ENCODE data around the gene KIF19. TPM values are rescaled to one million over a fixed set of nuclear protein-coding genes. Genes with fewer than 3 reads are reported as not detected.

Gene KIF19
- total RNA-seq, 1 experiment from 2014 or later = 0.15 TPM

GRCh38 chr17:74354123-74354522 is 28.1 kb downstream of the KIF19 start (continued):
- TF ChIP-seq ELF1 (IDR thresholded peaks at IDR 0.05; ENCODE audit: borderline replicate concordance, low read depth) = no peak
- TF ChIP-seq POLR2AphosphoS5 (IDR thresholded peaks at IDR 0.05; ENCODE audit: low read depth, low read length) = peak; percentile 46; the same call in 1 of the 2 replicates

- peak overlapping the region; percentile 58 for H3K4me2 ChIP-seq (ENCODE audit: low read length)
- no TSS peak for BruUV-seq (replicated peaks)
- peak; percentile 23 for ATAC-seq
Observed at GRCh38 chr17:74354561-74354960, 28.5 kb downstream of the KIF19 start.

More at GRCh38 chr17:74354561-74354960, 28.5 kb downstream of the KIF19 start:
- Histone ChIP-seq H3K27ac (ENCODE audit: low read depth, low read length) (no peak overlapping the region; the same call in 1 of the 2 replicates), H4K20me1 (ENCODE audit: insufficient read depth) (no peaks in the 10 kb centered on the region), H3K36me3 (ENCODE audit: control insufficient read depth in 1 of 2, insufficient read depth in 2 of 2, low read length in 2 of 2) (no peaks in the 10 kb centered on the region), H2AFZ (ENCODE audit: low read depth, low read length, poor library complexity, severe bottlenecking) (no peak overlapping the region), H3K9me3 (ENCODE audit: control insufficient read depth in 1 of 2, insufficient read depth in 1 of 2, low read depth in 1 of 2, low read length in 2 of 2) (no peaks in the 10 kb centered on the region), H3K4me1 (ENCODE audit: control insufficient read depth in 1 of 2, insufficient read depth in 2 of 2, low read length in 2 of 2) (peaks cover 7 to 14% of the 10 kb centered on the region in 2 experiments; a peak in 3 of 4 replicates), H3K9ac (ENCODE audit: low read length) (no peak overlapping the region), H3K27me3 (ENCODE audit: insufficient read depth, low read length) (no peaks in the 10 kb centered on the region), H3K79me2 (ENCODE audit: insufficient read depth, low read length) (no peaks in the 10 kb centered on the region), H3K9me2 (ENCODE audit: insufficient read depth) (no peaks in the 10 kb centered on the region), H3K4me3 (replicated peaks in 1 of 2; ENCODE audit: low read depth in 1 of 2, low read length in 2 of 2) (no peak overlapping the region)
- CTCF ChIA-PET = no interaction called here
- TF ChIP-seq FOSL1 (IDR thresholded peaks at IDR 0.05; ENCODE audit: low read depth) (no peak), EZH2 (IDR thresholded peaks at IDR 0.05) (no peak), TCF7L2 (IDR thresholded peaks at IDR 0.05; ENCODE audit: borderline replicate concordance, extremely low read depth, insufficient read depth, insufficient read length) (no peak), YY1 (IDR thresholded peaks at IDR 0.05; ENCODE audit: extremely low read depth, insufficient replicate concordance, low read depth, low read length) (no peak), ZBTB33 (IDR thresholded peaks at IDR 0.05; ENCODE audit: extremely low read depth, insufficient replicate concordance, low read length) (no peak), ZFX (IDR thresholded peaks at IDR 0.05) (no peak), SIN3A (IDR thresholded peaks at IDR 0.05; ENCODE audit: low read depth) (no peak)
- POLR2A ChIA-PET = no interaction called here
- RAD21 ChIA-PET (ENCODE audit: low non-redundant PET in 1 of 2, low total read pairs in 2 of 2, uncharacterized antibody in 2 of 2, unreplicated experiment in 2 of 2) = no interaction called here
- no peak for DNase-seq (ENCODE audit: low read depth, low spot score)
- intact Hi-C loops (cut with micrococcal nuclease) = loop anchor here (1.0 to 5.0 kb wide), 2 partner anchors 53 to 142 kb away; partner anchors contain the start of gene TTYH2
